Mesothelial cell of epicardium (in vitro differentiated cells): ENCODE results near the gene PLA2R1. TPM values are rescaled to one million over a fixed set of nuclear protein-coding genes. Genes with fewer than 3 reads are reported as not detected.

ENCODE experiments used
- DNase-seq, 2 experiments: peaks; one replicate each; pipeline ENCODE4 v3.0.0; 2021; ENCODE audit warnings: low spot score in 2 of 2; ENCODE audit not compliant: unreplicated experiment in 2 of 2
- H3K27ac Mint-ChIP-seq: 2 replicates; pipeline ENCODE4 v1.8.0; 2021; ENCODE audit warnings: mixed read lengths
- H3K27me3 Mint-ChIP-seq: 2 replicates; pipeline ENCODE4 v1.8.0; 2021; ENCODE audit warnings: low read depth, mixed read lengths
- H3K36me3 Mint-ChIP-seq: 2 replicates; pipeline ENCODE4 v1.8.0; 2021; ENCODE audit warnings: mixed read lengths
- H3K4me1 Mint-ChIP-seq: 2 replicates; pipeline ENCODE4 v1.8.0; 2021; ENCODE audit warnings: mixed read lengths
- H3K4me3 Mint-ChIP-seq: 2 replicates; pipeline ENCODE4 v1.8.0; 2021; ENCODE audit warnings: mild to moderate bottlenecking, moderate library complexity, mixed read lengths
- H3K9me3 Mint-ChIP-seq: 2 replicates; pipeline ENCODE4 v1.8.0; 2021; ENCODE audit warnings: mixed read lengths
- CTCF ChIP-seq: fragments of 200-600 bp; sonication (generic); IDR thresholded peaks from one replicate; pipeline ENCODE4 v1.5.0; 2021; ENCODE audit warnings: antibody characterized with exemption; ENCODE audit not compliant: unreplicated experiment
- total RNA-seq: library from RNA; stranded (reverse); gene quantifications from 3 replicates; pipeline ENCODE4 v1.2.1, GENCODE V29; 2021

PLA2R1 gene
- total RNA-seq, 1 donor from 2014 or later, result 14.8 TPM

- peaks cover 20% of the 10 kb centered on the region for H3K4me1 Mint-ChIP-seq
- no peaks in the 10 kb centered on the region for H3K27me3 Mint-ChIP-seq
- no peak for DNase-seq
- peaks cover 8% of the 10 kb centered on the region for H3K36me3 Mint-ChIP-seq
- H3K27ac Mint-ChIP-seq, result no peak overlapping the region
- H3K4me3 Mint-ChIP-seq, result no peak overlapping the region
- H3K9me3 Mint-ChIP-seq, result no peaks in the 10 kb centered on the region
- no peak for TF ChIP-seq CTCF
Measured at GRCh38 chr2:160029270-160029628, 33.2 kb downstream of the PLA2R1 start.

- Mint-ChIP-seq H3K36me3 (peaks cover 9% of the 10 kb centered on the region), H3K9me3 (no peaks in the 10 kb centered on the region), H3K4me3 (no peak overlapping the region), H3K27me3 (no peaks in the 10 kb centered on the region), H3K27ac (peak overlapping the region; percentile 54), H3K4me1 (peaks cover 20% of the 10 kb centered on the region)
- no peak for TF ChIP-seq CTCF
- DNase-seq, result no peak
Measured at GRCh38 chr2:160028431-160029269, 33.8 kb downstream of the PLA2R1 start.

GRCh38 chr2:160022162-160022561 is 40.3 kb downstream of the PLA2R1 start:
- H3K9me3 Mint-ChIP-seq, result peaks cover 17% of the 10 kb centered on the region
- no peak for TF ChIP-seq CTCF
- no peak overlapping the region for H3K27ac Mint-ChIP-seq
- peaks cover 33% of the 10 kb centered on the region for H3K36me3 Mint-ChIP-seq
- H3K4me1 Mint-ChIP-seq, result peaks cover 3% of the 10 kb centered on the region
- no peaks in the 10 kb centered on the region for H3K27me3 Mint-ChIP-seq
- H3K4me3 Mint-ChIP-seq, result no peak overlapping the region
- no peak for DNase-seq

- no peak for DNase-seq
- H3K9me3 Mint-ChIP-seq, result peaks cover 17% of the 10 kb centered on the region
- no peaks in the 10 kb centered on the region for H3K27me3 Mint-ChIP-seq
- no peak overlapping the region for H3K4me3 Mint-ChIP-seq
- TF ChIP-seq CTCF, result no peak
- H3K36me3 Mint-ChIP-seq, result peaks cover 31% of the 10 kb centered on the region
- H3K4me1 Mint-ChIP-seq, result peaks cover 4% of the 10 kb centered on the region
- H3K27ac Mint-ChIP-seq, result no peak overlapping the region
Measured at GRCh38 chr2:160019374-160020090, 42.9 kb downstream of the PLA2R1 start.

- no peaks in the 10 kb centered on the region for H3K9me3 Mint-ChIP-seq
- H3K27me3 Mint-ChIP-seq, result no peaks in the 10 kb centered on the region
- H3K36me3 Mint-ChIP-seq, result peaks cover 11% of the 10 kb centered on the region
- no peak overlapping the region for H3K27ac Mint-ChIP-seq
- DNase-seq, result no peak
- TF ChIP-seq CTCF, result no peak
- H3K4me1 Mint-ChIP-seq, result peaks cover 8% of the 10 kb centered on the region
- H3K4me3 Mint-ChIP-seq, result no peak overlapping the region
Measured at GRCh38 chr2:160015746-160016145, 46.7 kb downstream of the PLA2R1 start.
